HG03066 (cell line): Measurements from ENCODE around the gene LURAP1L.
A peak's percentile ranks its signal among the peaks of the same experiment; 100 is the strongest.

Experiments used
- ATAC-seq: cut with Tn5 transposase; IDR thresholded peaks from one replicate; pipeline ENCODE4 v1.9.1; 2021; ENCODE audit warnings: low read depth; ENCODE audit not compliant: unreplicated experiment

Gene LURAP1L

DNA sequence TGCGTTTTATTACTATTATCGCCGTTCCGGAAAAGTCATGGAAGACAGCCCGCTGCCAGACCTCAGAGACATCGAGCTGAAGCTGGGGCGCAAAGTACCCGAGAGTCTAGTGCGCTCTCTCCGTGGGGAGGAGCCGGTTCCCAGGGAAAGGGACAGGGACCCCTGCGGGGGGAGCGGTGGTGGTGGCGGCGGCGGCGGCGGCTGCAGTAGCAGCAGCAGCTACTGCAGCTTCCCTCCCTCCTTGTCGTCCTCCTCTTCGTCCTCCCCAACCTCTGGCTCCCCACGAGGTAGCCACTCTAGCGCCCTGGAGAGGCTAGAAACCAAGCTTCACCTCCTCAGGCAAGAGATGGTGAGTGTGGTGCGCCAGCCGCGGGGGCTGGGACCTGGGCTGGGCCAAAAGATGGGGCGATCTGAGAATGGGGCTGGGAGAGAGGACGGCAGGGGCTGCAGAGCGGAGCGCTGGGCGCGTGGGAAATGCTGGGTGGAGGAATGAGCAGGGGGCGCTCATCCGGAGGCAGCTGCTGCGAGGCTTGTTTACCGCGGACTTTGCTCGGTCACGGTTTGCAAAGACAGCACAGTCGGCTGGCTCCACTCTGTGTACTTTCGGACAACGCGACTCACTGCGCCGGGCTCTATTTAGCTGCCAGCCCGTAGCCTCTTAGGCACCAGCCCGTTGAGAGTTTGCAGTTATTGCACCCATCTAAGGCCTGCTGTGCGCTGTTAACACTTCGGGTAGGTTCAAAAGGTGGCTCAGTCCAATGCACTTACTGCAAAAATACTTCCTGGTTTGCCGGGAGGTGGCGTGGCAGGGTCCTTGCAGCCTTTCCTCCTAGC lies 1.1 kb downstream of the LURAP1L start:
- peak; percentile 91 for ATAC-seq

DNA sequence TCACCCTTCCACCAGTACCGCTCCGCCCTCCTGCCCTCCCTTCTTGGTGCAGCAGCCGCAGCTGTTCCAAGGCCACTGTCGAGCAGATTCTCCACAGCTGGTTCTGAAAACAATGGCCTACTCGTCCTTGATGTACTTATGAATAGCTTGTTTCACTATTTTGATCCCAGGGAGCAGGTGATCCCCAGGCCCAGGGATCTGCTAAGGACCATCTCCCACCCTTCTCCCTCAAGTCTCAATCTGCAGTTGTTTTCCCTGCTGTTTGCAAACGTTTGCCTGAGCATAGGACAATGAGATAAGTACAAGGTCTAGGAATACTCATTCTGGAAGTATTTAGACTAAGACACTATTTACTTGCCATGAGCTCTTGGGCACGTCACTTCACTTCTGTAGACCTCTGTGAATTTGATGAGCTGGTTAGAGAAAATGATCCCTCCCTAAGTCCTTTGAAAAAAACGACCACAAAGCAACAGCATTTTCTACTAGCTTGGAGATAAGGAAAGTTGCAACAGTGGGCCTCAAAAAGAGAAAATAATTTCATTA lies 1.8 kb downstream of the LURAP1L start:
- ATAC-seq: no peak

DNA sequence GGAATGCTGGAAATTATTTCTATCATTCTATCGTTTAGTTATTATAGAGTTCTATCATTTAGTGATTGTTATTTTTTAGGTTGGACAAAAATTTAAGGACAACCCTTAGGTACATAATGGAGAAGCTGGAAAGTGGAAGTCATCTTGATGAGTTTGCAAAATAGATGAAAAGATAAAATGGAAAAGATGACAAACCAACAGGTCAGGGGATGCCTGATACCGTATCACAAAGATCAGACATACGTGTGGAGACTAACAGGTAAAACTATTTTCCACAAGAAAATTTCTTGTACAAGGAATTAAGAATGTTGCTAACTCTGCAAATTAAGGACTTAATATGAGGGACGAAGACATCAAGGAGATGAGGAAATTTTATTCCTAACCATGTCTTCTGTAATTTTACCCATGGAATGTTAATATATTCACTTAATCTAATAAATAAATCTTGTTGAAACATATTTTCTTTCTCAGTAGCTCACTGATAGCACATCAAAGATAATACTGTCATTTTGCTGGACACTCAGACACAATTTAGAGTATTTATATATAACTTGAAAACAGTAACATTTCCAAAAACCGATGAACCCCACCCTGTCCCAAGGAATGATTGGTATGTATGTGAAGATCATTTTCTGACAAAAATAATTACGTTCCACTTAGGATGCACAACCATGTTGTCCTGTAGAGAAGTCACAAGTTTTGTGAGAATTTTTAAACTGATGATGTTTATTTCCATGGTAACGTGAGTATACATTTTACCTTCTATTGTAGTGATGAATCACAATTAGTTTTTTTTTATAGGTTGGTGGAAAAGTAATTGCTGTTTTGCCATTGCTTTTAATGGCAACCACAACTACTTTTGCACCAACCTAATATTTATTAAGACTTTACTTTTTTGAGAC lies 2.6 kb downstream of the LURAP1L start:
- no peak for ATAC-seq

DNA sequence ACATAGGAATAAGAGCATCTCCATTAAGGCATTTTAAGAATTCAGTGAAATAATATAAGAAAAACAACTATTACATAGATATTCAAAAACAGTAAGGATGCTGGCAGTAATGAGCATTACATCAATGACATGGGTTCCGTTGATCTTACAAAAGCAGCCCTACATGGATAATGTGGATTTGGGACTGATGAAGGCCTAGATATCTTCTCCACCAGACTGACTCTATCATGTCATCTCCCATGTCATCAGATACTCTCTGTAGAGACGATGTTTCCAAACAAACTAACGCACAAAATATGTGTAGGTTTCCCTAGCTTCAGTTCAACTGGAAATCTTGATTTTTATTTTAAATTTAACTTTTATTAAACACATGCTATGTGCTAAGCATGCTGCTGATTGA lies 3.6 kb downstream of the LURAP1L start:
- ATAC-seq: no peak

DNA sequence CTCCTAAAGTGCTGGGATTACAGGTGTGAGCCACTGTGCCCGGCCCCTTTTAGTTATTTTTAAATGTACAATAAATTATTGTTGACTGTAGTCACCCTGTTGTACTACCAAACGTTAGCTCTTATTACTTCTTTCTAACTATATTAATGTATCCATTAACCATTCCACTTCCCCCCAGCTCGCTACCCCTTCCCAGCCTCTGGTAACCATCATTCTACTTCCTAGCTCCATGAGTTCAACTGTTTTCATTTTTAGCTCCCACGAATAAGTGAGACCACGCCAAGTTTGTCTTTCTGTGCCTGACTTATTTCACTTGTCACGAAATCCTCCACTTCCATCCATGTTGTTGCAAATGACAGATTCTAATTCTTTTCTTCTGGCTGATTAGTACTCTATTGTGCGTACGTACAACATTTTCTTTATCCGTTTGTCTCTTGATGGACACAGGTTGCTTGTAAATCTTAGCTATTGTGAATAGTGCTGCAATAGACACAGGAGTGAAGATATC lies 6.5 kb downstream of the LURAP1L start:
- ATAC-seq: no peak

DNA sequence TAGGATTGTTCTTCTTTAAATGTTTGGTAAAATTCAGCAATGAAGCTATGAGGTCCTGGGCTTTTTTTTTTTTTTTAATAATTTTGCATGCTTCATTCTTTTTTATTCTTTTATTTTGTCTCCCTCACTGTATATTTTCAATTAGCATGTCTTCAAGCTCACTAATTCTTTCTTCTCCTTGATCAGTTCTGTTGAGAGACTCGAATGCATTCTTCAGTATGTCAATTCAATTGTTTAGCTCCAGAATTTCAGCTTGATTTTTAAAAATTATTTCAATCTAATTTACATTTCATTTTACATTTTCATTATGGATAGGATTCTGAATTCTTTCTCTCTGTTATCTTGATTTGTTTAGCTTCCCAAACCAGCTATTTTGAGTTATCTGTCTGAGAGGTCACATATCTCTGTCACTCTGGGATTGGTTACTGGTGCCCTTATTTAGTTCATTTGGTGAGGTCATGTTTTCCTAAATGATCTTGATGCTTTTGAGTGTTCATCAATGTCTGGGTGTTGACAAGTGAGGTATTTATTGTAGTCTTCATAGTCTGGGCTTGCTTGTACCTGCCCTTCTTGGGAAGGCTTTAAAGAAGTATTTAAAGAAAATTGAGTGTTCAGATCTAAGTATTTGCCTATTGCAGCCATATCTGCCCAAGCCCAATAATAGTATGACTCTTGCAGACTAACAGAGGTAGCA lies 9.1 kb downstream of the LURAP1L start:
- ATAC-seq: no peak

DNA sequence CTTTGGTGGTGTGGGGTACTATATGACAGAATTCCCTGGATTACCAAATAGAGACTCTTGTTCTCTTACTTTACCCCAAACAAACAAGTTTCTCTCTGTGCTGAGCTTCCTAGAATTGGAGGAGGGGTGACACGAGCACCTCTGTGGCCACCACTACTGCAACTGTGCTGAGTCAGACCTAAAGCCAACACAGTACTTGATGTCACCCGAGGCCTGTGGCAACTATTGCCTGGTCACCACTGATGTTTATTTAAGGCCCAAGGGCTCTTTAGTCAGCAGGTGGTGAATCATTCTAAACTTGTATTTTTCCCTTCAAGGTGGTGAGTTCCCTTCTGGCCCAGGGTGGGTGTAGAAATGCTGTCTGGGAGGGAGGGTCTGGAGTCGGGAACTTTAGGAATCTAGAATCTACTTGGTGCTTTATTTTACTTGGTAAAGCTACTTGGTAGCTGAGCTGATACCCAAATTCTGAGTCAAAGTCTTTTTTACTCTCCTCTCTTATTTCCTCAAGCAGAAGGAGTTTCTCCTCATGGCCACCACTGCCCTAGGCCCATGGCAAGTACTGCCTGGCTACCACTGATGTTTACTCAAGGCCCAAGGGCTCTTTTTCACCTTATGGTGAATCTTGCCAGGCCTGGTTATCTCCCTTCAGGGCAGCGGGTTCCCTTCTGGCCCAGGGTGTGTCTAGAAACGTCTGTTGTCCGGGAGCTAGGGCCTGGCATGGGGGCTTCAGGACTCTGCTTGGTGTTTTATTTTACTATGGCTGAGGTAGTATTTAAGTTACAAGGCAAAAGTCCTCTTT lies 9.8 kb downstream of the LURAP1L start:
- peak; percentile 75 for ATAC-seq

DNA sequence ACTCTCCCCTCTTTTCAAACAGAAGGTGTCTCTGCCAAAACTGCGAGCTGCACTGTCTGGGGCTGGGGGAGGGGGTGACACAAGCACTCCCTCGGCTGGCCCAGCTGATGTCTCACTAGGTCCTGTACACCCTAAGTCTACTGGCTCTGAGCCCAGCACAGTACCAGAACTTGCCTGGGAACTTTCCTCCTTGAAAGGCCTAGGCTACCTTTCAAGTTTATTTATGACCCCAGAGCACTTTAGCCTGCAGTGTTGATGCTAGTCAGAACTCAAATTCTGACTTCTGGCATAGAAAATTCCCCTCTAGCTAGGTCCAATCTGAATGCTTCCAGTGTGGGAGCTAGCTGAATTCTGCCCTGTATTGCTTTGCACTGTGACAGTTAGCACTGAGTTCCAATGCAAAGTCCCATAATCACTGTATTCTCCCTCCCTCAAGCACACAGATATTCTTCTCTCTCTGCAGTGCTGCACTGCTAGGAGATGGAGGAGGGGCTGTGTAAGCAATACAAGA lies 10.5 kb downstream of the LURAP1L start:
- ATAC-seq: no peak

DNA sequence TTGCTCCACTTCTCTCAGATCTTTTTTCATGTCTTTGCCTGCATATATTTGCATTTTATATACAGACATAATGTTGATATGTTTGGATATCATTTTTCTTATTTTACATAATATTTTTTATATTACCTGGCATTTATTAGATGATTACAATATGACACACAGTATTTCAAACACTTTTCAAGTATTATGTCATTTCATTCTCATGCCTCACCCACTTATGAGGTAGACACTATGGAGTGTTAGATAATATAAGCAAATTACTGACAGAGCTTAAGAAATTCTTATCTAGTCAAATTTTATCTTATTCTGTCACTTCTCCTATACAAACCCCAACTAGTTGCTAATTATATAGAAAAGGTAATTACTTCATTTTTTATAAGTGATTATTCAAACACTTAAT lies 11.1 kb downstream of the LURAP1L start:
- no peak for ATAC-seq

DNA sequence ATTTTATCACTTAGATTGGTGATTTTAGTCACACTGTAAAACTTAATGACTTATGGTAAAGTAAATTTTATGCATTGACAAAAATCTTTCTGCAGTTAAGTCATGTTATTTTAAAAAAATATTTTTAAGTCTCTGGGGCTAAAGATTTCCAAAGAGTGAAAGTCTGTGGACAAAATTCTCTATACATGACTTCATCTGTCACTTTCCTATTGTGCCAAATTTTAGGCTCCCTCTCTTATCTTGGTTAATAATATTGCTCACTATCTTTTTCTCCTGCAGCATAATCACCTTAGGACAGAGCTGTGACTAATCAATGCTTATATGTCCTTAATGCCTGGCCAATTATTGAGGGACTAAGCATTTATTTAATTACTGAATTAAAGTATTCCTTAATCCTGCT lies 15.2 kb downstream of the LURAP1L start:
- no peak for ATAC-seq

DNA sequence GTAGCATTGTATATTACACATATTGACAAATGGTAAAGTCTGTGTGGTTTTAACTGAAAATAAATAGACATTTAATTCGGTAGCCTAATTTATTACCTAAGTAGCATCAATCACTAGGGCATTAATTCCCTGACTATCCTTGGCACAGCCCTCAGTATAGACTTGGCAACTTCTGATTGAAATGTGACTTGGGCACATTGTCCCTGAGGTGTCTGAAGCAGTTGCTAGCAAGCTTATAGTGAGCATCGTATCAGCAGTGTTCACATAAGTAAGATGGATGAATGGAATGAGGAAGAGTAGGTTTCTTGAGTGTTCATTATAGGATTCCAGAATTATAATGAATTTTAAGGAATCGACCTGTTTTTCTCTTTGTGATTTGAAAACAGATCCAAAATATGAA lies 16.1 kb downstream of the LURAP1L start:
- ATAC-seq: no peak

DNA sequence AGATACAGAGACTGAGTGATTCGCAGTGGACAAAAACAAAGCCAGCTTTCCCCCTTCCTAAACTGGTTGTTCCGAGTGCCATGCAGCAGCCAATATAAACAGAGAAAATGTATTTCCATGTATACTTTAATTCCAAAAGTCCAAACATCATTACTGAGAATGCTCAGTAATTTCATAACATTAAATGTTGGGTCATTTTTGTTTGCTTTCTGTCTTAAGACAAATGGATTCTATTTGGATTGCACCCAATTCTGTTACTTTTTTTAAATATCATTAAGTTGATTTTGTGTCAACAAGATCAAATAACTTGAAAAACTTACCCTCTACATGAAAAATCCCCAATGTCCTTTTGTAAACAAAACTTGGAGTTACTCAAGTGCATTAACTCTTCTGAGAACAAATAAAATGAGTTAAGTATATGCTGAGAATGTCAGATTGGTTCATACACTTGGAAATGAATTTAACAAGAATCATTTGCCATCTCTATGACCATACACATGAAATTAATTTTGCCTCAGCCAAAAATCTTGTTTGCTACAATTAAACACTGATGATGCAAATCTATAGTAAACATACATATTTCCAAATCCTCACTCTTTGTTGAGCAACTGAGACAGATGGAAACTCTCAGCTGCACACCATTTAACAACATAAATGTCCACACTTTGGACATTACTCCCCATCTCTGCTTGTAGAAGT lies 19.4 kb downstream of the LURAP1L start:
- no peak for ATAC-seq

DNA sequence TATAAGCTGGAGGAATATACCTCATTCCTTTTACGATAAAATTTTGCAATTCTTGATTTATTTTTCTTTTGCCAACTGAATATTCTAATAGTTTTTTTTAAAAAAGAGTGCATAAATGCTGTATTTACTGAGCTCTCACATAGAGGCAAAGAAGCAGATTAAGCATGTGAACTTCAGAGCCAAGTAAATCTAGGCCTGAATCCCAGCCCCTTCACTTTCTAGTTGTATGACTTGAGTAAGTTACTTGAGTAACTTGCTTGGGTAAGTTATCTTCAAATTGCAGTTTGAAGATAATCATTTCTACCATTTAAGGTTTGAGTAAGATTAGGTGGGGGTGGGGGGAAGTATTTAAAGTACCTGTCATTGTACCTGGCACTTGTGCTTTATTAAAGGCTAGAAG lies 21.8 kb downstream of the LURAP1L start:
- no peak for ATAC-seq

DNA sequence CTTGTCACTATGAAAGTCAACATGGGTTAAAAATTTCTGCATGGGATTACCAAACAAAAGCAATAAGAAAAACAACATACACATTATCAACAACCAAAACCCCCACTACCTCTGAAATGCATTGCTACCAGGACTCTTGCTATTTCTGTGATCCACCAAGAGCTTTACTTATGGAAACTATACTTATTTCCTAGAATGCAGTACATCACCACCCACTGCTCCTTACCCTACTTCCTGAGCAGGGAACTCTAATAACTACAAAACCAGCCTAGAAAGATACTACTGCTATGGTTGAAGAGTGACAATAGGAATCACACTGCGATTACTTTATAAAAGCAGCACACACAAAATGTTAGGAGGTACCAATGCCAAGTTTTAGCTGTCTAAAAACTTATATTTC lies 22.2 kb downstream of the LURAP1L start:
- ATAC-seq: no peak

DNA sequence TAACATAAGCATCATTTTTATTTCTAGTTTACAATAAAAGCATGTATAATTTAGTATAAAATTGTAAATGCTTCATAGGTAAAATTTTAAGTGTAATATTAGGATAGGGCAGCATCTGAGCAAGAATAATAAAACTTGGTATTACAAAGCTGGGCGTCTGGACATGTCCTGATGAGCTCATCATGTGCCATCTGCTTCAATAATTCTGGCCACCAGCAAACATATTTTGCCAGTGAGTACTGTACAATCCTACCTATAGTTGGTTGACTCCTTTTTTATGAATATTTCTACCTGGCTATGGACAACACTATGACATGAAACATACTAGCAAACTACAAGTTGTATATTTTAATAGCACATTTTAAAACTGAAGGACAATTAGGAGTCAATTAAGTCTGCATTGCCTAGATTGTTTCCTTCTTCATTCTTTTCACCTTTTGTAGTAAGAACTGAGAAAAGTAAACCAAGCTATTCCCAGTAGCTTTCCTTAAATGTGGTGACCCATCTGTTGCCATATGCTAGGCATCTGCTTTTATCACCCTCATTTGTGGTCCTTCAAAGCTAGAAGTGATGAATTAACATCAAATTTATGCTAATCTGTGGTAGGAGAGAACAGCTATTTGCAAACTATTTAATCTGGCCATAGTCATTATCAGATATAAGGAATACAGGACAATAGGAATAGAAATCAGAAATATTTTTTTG lies 23.4 kb downstream of the LURAP1L start:
- ATAC-seq: no peak

DNA sequence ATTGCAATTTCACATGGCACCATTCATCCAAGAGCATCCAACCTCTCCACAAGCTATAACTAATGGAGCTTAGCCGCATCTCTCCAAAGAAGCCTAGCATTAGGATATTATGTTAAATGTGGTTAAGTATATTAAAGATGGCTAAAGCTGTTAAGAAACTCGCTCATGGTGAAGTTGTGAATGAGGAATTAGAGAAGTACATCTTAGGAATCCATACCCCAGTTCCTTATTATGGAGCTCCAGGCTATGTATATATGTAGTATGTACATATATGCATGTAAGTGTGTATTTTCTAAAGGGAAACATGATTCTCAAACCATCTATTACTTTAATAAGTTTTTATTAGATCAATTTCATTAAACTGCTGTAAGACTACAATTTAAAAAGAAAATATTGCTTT lies 26.4 kb downstream of the LURAP1L start:
- no peak for ATAC-seq

DNA sequence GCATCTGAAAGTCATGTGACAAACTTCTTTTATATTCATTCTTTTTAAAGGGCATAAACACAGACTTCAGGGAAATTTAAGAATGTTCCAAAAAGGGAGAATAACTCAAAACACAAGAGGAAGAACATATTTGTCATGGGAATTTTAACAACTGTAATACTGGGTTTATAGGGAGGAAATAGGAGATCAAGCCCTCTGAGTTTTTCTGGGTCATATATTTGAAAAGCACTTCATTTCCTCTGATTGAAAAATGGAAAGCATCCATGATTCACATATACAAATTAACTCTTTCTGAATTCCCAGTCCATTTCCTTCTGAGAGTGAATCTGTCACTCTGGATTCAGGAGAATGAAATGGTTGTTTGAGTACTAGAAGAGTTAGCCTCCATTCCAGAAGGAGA lies 26.8 kb downstream of the LURAP1L start:
- ATAC-seq: no peak

DNA sequence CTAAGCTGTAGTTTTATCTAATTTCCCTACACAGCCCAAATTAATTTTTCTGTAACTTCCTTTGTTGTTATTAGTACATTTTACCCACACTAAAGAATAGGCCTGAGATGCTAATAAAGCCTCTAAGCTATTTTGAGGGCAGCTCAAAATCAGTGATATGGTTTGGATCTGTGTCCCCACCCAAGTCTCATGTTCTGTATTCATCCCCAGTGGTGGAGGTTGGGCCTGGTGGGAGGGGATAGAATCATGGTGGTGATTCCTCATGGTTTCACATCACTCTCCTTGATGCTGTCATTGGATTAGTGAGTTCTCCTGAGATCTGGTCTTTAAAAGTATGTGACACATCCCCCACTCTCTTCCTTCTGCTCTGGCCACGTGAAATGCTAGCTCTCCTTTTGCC lies 27.3 kb downstream of the LURAP1L start:
- no peak for ATAC-seq
